Endodermal cell (in vitro differentiated cells): ENCODE results near the gene GPER1. TPM values are rescaled to one million over a fixed set of nuclear protein-coding genes. Genes with fewer than 3 reads are reported as not detected.
A peak's percentile ranks its signal among the peaks of the same experiment; 100 is the strongest.

ENCODE experiments used
- DNase-seq: peaks from one replicate; pipeline ENCODE4 v3.0.0-alpha.2; 2017
- H3K27ac ChIP-seq: 2 replicates; pipeline ENCODE4 v1.5.1; 2013; ENCODE audit warnings: mild to moderate bottlenecking, low read depth, low read length, moderate library complexity
- H3K27me3 ChIP-seq: 2 replicates; pipeline ENCODE4 v1.6.1; 2013; ENCODE audit warnings: mild to moderate bottlenecking, low read length, moderate library complexity; ENCODE audit not compliant: insufficient read depth, control insufficient read depth, poor library complexity, severe bottlenecking
- H3K36me3 ChIP-seq: 2 replicates; pipeline ENCODE4 v1.7.0; 2013; ENCODE audit warnings: mild to moderate bottlenecking, low read length, moderate library complexity; ENCODE audit not compliant: control insufficient read depth, insufficient read depth
- H3K4me1 ChIP-seq: one replicate; pipeline ENCODE4 v1.7.0; 2013; ENCODE audit warnings: low read length; ENCODE audit not compliant: control insufficient read depth, insufficient read depth
- H3K4me3 ChIP-seq: 2 replicates; pipeline ENCODE4 v1.5.1; 2013; ENCODE audit warnings: mild to moderate bottlenecking, low read length, moderate library complexity
- H3K9ac ChIP-seq: 2 replicates; pipeline ENCODE4 v1.6.1; 2013; ENCODE audit warnings: mild to moderate bottlenecking, low read length, moderate library complexity; ENCODE audit not compliant: poor library complexity, severe bottlenecking; ENCODE audit errors: extremely low read depth
- H3K9me3 ChIP-seq: 2 replicates; pipeline ENCODE4 v1.6.1; 2013; ENCODE audit warnings: mild to moderate bottlenecking, low read length, moderate library complexity; ENCODE audit not compliant: control insufficient read depth
- H3K27ac Mint-ChIP-seq: 2 replicates; pipeline ENCODE4 v1.8.0; 2020; ENCODE audit warnings: mixed read lengths
- H3K27me3 Mint-ChIP-seq: 2 replicates; pipeline ENCODE4 v1.8.0; 2021; ENCODE audit warnings: mild to moderate bottlenecking, mixed read lengths; ENCODE audit not compliant: insufficient read depth
- H3K36me3 Mint-ChIP-seq: 2 replicates; pipeline ENCODE4 v1.8.0; 2020; ENCODE audit warnings: low read depth, mixed read lengths
- H3K4me1 Mint-ChIP-seq: 2 replicates; pipeline ENCODE4 v1.8.0; 2020; ENCODE audit warnings: mixed read lengths
- H3K4me3 Mint-ChIP-seq: 2 replicates; pipeline ENCODE4 v1.8.0; 2020; ENCODE audit warnings: mild to moderate bottlenecking, moderate library complexity, mixed read lengths
- H3K9me3 Mint-ChIP-seq: 2 replicates; pipeline ENCODE4 v1.8.0; 2020; ENCODE audit warnings: mild to moderate bottlenecking, mixed read lengths
- CTCF ChIP-seq: fragments of 200-600 bp; sonication (generic); conservative IDR thresholded peaks from 2 replicates; pipeline ENCODE4 v1.5.0; 2021; ENCODE audit warnings: antibody characterized with exemption, mild to moderate bottlenecking
- WGBS, 2 experiments: methylation state at CpG; one replicate each; pipeline versions ENCODE4 v1.1.5 to v1.1.7; 2013; ENCODE audit warnings: missing lambda C conversion rate in 2 of 2, mixed read lengths in 1 of 2; ENCODE audit not compliant: insufficient coverage in 1 of 2, insufficient read length in 1 of 2; 5-methylcytosine and 5-hydroxymethylcytosine counted together
- total RNA-seq, 2 donors: library from RNA; stranded (reverse); fragmentation: NEBNext Ultra II Directional in 1 of 2; extraction: Animal tissue kit (Norgen Biotek cat#: 25700) in 1 of 2; gene quantifications; 2 replicates in 1 of 2; 3 replicates in 1 of 2; pipeline ENCODE4 v1.2.1, GENCODE V29; 2021

The GPER1 gene
- total RNA-seq, 2 donors from 2014 or later = 0.35 to 0.51 TPM

GRCh38 chr7:1099637-1100036 lies 11.7 kb downstream of the GPER1 start:
- Mint-ChIP-seq H3K36me3 (peaks cover 14% of the 10 kb centered on the region), H3K4me3 (no peak overlapping the region), H3K27ac (no peak overlapping the region), H3K9me3 (peaks cover 2% of the 10 kb centered on the region), H3K4me1 (no peaks in the 10 kb centered on the region), H3K27me3 (no peaks in the 10 kb centered on the region)
- DNase-seq = no peak
- no peak for TF ChIP-seq CTCF
- no peak overlapping the region for H3K9ac ChIP-seq
- H3K4me1 ChIP-seq = peaks cover 3% of the 10 kb centered on the region
- H3K27ac ChIP-seq = peak overlapping the region; percentile 88
- H3K27me3 ChIP-seq = no peaks in the 10 kb centered on the region
- no peak overlapping the region for H3K4me3 ChIP-seq
- H3K36me3 ChIP-seq = peaks cover 10% of the 10 kb centered on the region
- H3K9me3 ChIP-seq = no peaks in the 10 kb centered on the region
- 95 to 99% methylated on average over 15 to 16 of the region's 16 CpGs for WGBS, 2 experiments

GRCh38 chr7:1100386-1100785 lies 12.5 kb downstream of the GPER1 start:
- peaks cover 14% of the 10 kb centered on the region for H3K36me3 Mint-ChIP-seq
- peaks cover 2% of the 10 kb centered on the region for H3K9me3 Mint-ChIP-seq
- no peaks in the 10 kb centered on the region for H3K27me3 Mint-ChIP-seq
- 91 to 92% methylated on average over 7 to 14 of the region's 14 CpGs for WGBS, 2 experiments
- no peaks in the 10 kb centered on the region for H3K27me3 ChIP-seq
- no peak overlapping the region for H3K4me3 ChIP-seq
- DNase-seq = no peak
- H3K27ac Mint-ChIP-seq = no peak overlapping the region
- peak overlapping the region; percentile 88 for H3K27ac ChIP-seq
- no peak overlapping the region for H3K9ac ChIP-seq
- H3K36me3 ChIP-seq = peaks cover 15% of the 10 kb centered on the region
- TF ChIP-seq CTCF = no peak
- H3K9me3 ChIP-seq = no peaks in the 10 kb centered on the region
- H3K4me1 ChIP-seq = peaks cover 3% of the 10 kb centered on the region
- H3K4me3 Mint-ChIP-seq = no peak overlapping the region
- H3K4me1 Mint-ChIP-seq = no peaks in the 10 kb centered on the region

- Histone ChIP-seq H3K9ac (no peak overlapping the region), H3K27ac (peak overlapping the region; percentile 88), H3K36me3 (peaks cover 15% of the 10 kb centered on the region), H3K4me3 (no peak overlapping the region), H3K4me1 (peaks cover 3% of the 10 kb centered on the region), H3K9me3 (no peaks in the 10 kb centered on the region), H3K27me3 (no peaks in the 10 kb centered on the region)
- H3K4me1 Mint-ChIP-seq = no peaks in the 10 kb centered on the region
- no peak overlapping the region for H3K4me3 Mint-ChIP-seq
- peaks cover 14% of the 10 kb centered on the region for H3K36me3 Mint-ChIP-seq
- no peaks in the 10 kb centered on the region for H3K27me3 Mint-ChIP-seq
- no peak for TF ChIP-seq CTCF
- WGBS, 2 experiments = 91% methylated on average over 28 to 34 of the region's 34 CpGs
- peak overlapping the region; percentile 66 for H3K27ac Mint-ChIP-seq
- no peak for DNase-seq
- peaks cover 2% of the 10 kb centered on the region for H3K9me3 Mint-ChIP-seq
Measured at GRCh38 chr7:1100834-1101562, 13.1 kb downstream of the GPER1 start.
